Neural progenitor cell (in vitro differentiated cells): ENCODE results near the gene HBZ.

Experiments used
- EZH2 ChIP-seq: fragments of 200-600 bp; sonication (generic); IDR thresholded peaks from 2 replicates; pipeline ENCODE4 v1.6.1; 2017; ENCODE audit warnings: antibody characterized with exemption, mild to moderate bottlenecking, moderate library complexity
- TF ChIP-seq, protein P1 (sequence below): fragments of 200-600 bp; sonication (generic); IDR thresholded peaks from 2 replicates; pipeline ENCODE4 v1.5.1; 2017; ENCODE audit warnings: antibody characterized with exemption, mild to moderate bottlenecking

DNA sequence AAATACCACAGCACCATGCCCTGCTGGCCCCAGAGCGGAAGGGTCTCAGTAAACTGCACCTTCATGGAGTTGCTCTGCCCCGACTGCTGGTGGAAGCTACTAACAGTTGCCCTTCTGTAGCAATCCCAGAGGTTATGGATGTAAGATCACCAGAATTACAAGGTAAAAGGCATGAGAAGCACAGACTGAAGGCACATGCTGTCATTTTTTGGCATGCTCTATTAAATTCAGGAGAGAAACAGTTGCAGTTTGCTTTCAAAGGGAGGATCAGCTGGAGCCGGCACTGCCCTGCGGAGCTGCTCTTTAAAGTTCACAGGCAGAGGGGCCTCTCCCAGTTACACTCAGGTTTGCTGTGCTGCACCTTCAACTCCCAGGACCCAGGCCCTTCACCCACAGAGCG lies 33.1 kb upstream of the HBZ start:
- TF ChIP-seq, protein P1, sequence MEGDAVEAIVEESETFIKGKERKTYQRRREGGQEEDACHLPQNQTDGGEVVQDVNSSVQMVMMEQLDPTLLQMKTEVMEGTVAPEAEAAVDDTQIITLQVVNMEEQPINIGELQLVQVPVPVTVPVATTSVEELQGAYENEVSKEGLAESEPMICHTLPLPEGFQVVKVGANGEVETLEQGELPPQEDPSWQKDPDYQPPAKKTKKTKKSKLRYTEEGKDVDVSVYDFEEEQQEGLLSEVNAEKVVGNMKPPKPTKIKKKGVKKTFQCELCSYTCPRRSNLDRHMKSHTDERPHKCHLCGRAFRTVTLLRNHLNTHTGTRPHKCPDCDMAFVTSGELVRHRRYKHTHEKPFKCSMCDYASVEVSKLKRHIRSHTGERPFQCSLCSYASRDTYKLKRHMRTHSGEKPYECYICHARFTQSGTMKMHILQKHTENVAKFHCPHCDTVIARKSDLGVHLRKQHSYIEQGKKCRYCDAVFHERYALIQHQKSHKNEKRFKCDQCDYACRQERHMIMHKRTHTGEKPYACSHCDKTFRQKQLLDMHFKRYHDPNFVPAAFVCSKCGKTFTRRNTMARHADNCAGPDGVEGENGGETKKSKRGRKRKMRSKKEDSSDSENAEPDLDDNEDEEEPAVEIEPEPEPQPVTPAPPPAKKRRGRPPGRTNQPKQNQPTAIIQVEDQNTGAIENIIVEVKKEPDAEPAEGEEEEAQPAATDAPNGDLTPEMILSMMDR: no peak
- no peak for TF ChIP-seq EZH2
